Left forelimb (tissue), 1 donor: ENCODE measurements around the gene CDKN2AIP.

Source experiments
- DNase-seq: peaks from one replicate; pipeline ENCODE4 v3.0.0-alpha.2; 2018; ENCODE audit warnings: low spot score

The CDKN2AIP gene

GRCh38 chr4:183495184-183495583 is 50.7 kb downstream of the CDKN2AIP start:
- no peak for DNase-seq
